BE2C (cell line): ENCODE results near the gene OPCML.
A peak's percentile ranks its signal among the peaks of the same experiment; 100 is the strongest.

ENCODE experiments used
- DNase-seq: peaks from one replicate; pipeline ENCODE4 v3.0.0-alpha.2; 2020
- H3K27me3 ChIP-seq: fragments of 250-450 bp; sonication (Bioruptor Pico); 2 replicates; pipeline ENCODE4 v1.5.1; 2020; ENCODE audit warnings: mild to moderate bottlenecking
- H3K36me3 ChIP-seq: fragments of 250-450 bp; sonication (Bioruptor Pico); 2 replicates; pipeline ENCODE4 v1.5.1; 2020; ENCODE audit warnings: mild to moderate bottlenecking
- H3K4me1 ChIP-seq: fragments of 250-450 bp; sonication (Bioruptor Pico); 2 replicates; pipeline ENCODE4 v1.5.1; 2020
- H3K4me3 ChIP-seq: 2 replicates; pipeline ENCODE4 v1.5.1; 2011; ENCODE audit warnings: low read depth, low read length
- H3K9me3 ChIP-seq: fragments of 250-450 bp; sonication (Bioruptor Pico); 2 replicates; pipeline ENCODE4 v1.5.1; 2020
- TF ChIP-seq, protein P1 (sequence below): IDR thresholded peaks from 2 replicates; pipeline ENCODE4 v1.5.1; 2012; ENCODE audit warnings: mild to moderate bottlenecking, low read depth, low read length

OPCML gene

GRCh38 chr11:133399294-133399693, 133.0 kb downstream of the OPCML start:
- Histone ChIP-seq H3K4me3 (no peak overlapping the region), H3K36me3 (no peaks in the 10 kb centered on the region)
- TF ChIP-seq, protein P1, sequence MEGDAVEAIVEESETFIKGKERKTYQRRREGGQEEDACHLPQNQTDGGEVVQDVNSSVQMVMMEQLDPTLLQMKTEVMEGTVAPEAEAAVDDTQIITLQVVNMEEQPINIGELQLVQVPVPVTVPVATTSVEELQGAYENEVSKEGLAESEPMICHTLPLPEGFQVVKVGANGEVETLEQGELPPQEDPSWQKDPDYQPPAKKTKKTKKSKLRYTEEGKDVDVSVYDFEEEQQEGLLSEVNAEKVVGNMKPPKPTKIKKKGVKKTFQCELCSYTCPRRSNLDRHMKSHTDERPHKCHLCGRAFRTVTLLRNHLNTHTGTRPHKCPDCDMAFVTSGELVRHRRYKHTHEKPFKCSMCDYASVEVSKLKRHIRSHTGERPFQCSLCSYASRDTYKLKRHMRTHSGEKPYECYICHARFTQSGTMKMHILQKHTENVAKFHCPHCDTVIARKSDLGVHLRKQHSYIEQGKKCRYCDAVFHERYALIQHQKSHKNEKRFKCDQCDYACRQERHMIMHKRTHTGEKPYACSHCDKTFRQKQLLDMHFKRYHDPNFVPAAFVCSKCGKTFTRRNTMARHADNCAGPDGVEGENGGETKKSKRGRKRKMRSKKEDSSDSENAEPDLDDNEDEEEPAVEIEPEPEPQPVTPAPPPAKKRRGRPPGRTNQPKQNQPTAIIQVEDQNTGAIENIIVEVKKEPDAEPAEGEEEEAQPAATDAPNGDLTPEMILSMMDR: no peak

DNA sequence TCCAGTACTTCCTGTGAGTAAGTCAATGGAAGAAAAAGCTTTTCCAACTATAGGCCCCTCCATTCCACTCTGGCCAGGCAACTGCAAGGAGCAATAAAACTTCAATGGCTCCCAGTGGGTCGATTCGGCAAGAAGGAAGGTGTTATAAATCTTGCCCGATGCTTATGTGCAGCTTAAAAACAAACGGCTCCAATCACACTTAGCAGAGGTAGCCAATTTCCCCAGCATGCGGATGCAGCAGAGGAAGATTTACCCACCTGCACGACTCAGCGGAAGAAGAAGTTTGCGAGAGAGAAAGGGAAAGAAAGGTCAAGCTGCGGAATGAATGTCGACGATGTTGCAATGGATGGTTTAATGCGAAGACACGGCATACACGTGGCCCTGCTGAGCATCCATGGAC, 141.5 kb downstream of the OPCML start:
- Histone ChIP-seq H3K4me3 (no peak overlapping the region), H3K27me3 (peaks cover 8% of the 10 kb centered on the region; the same call in 1 of the 2 replicates), H3K9me3 (no peaks in the 10 kb centered on the region), H3K36me3 (no peaks in the 10 kb centered on the region), H3K4me1 (0 out of 2 replicates have a peak, but pooled peaks cover 2% of the 10 kb centered on the region)
- no peak for DNase-seq
- TF ChIP-seq, protein P1: no peak

More at GRCh38 chr11:133399294-133399693, 133.0 kb downstream of the OPCML start:
- Histone ChIP-seq H3K27me3 (peaks cover 31% of the 10 kb centered on the region), H3K9me3 (no peaks in the 10 kb centered on the region), H3K4me1 (no peaks in the 10 kb centered on the region)
- no peak for DNase-seq

- H3K4me1 ChIP-seq: 0 out of 2 replicates have a peak, but pooled peaks cover 2% of the 10 kb centered on the region
- peaks cover 16% of the 10 kb centered on the region for H3K27me3 ChIP-seq
- DNase-seq: no peak
- no peaks in the 10 kb centered on the region for H3K9me3 ChIP-seq
- no peaks in the 10 kb centered on the region for H3K36me3 ChIP-seq
- TF ChIP-seq, protein P1: no peak
- no peak overlapping the region for H3K4me3 ChIP-seq
Measured at GRCh38 chr11:133388975-133389568, 143.2 kb downstream of the OPCML start.

DNA sequence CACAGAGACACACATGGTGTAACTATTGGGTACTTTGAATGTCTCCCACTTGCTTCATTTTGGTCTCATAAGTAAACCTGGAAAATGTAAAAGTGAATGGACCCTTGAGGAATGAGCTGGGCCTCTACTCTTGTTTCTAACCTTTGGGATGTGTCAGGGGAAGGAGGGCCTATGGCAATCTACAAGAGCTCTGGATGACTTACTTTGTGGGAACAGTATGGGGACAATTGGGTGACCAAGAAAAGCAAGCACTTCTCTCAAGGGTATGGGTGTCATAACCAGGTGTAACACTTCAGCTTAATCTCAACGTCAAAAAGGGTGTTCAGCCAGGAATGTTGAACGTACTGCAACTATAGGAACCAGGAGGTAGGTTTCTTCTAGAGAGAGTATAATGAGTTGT, 144.0 kb downstream of the OPCML start:
- H3K4me3 ChIP-seq: no peak overlapping the region
- no peaks in the 10 kb centered on the region for H3K9me3 ChIP-seq
- TF ChIP-seq, protein P1: no peak
- 0 out of 2 replicates have a peak, but pooled peaks cover 2% of the 10 kb centered on the region for H3K4me1 ChIP-seq
- H3K36me3 ChIP-seq: no peaks in the 10 kb centered on the region
- peaks cover 18% of the 10 kb centered on the region for H3K27me3 ChIP-seq
- no peak for DNase-seq

DNA sequence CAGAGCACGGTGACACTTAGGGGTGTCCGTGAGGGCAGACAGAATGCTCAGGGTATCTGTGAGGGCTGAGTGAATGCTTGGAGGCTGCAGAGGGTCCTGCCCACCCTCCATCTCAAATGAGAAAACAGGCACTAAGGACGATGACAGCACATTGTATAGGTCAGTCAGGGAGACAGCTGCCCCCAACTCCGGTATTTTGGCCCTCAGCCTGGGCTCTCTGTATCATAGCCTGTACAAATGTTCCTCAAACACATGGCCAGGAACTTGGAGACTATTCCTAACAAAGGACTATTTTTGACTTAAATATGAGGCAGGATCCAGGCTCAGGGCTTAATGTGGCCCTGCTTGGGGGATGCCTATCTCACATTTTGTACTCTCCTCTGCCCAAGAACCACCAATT, 145.4 kb downstream of the OPCML start:
- DNase-seq: no peak
- TF ChIP-seq, protein P1: no peak

GRCh38 chr11:133386262-133386661, 146.0 kb downstream of the OPCML start:
- DNase-seq: peak; percentile 23
- Histone ChIP-seq H3K27me3 (peaks cover 31% of the 10 kb centered on the region), H3K4me1 (0 out of 2 replicates have a peak, but pooled peaks cover 2% of the 10 kb centered on the region), H3K4me3 (no peak overlapping the region), H3K36me3 (no peaks in the 10 kb centered on the region), H3K9me3 (no peaks in the 10 kb centered on the region)
- TF ChIP-seq, protein P1: no peak

More for the DNA sequence above, 145.4 kb downstream of the OPCML start:
- Histone ChIP-seq H3K27me3 (peaks cover 26% of the 10 kb centered on the region), H3K9me3 (no peaks in the 10 kb centered on the region), H3K4me3 (no peak overlapping the region), H3K4me1 (0 out of 2 replicates have a peak, but pooled peaks cover 2% of the 10 kb centered on the region), H3K36me3 (no peaks in the 10 kb centered on the region)
